Peyer's patch (tissue), 4 donors: Measurements from ENCODE around the gene SLN.

ENCODE experiments used
- CTCF ChIP-seq, 6 experiments: fragments of 450-650 bp in 4 of 6; fragments of 200-600 bp in 2 of 6; sonication (generic) in 1 of 6; IDR thresholded peaks; one replicate each; pipeline ENCODE4 v1.5.1; 2017 to 2019; ENCODE audit warnings: antibody characterized with exemption in 6 of 6, mild to moderate bottlenecking in 3 of 6, moderate library complexity in 1 of 6
- POLR2A ChIP-seq, 2 donors: fragments of 450-650 bp; IDR thresholded peaks; one replicate each; pipeline ENCODE4 v1.5.1; 2017; ENCODE audit warnings: antibody characterized with exemption in 2 of 2, mild to moderate bottlenecking in 2 of 2, moderate library complexity in 2 of 2

- TF ChIP-seq CTCF (IDR thresholded peaks at IDR 0.05): no peak
- no peak for TF ChIP-seq POLR2A (IDR thresholded peaks at IDR 0.05)
Measured at GRCh38 chr11:107660066-107660465, 51.8 kb downstream of the SLN start.
